Hepatocyte (in vitro differentiated cells): ENCODE data around the gene HAGH. TPM values are rescaled to one million over a fixed set of nuclear protein-coding genes. Genes with fewer than 3 reads are reported as not detected.

Experiments
- DNase-seq: peaks from one replicate; pipeline ENCODE4 v3.0.0-alpha.2; 2016; ENCODE audit warnings: low spot score
- H2AFZ ChIP-seq: fragments of 200-600 bp; sonication (generic); 2 replicates; pipeline ENCODE4 v1.6.0; 2016; ENCODE audit warnings: antibody characterized with exemption, mild to moderate bottlenecking
- H3K27ac ChIP-seq: fragments of 200-600 bp; sonication (generic); 2 replicates; pipeline ENCODE4 v1.5.1; 2016; ENCODE audit warnings: mild to moderate bottlenecking
- H3K27me3 ChIP-seq: fragments of 200-600 bp; sonication (generic); 2 replicates; pipeline ENCODE4 v1.6.1; 2016
- H3K36me3 ChIP-seq: fragments of 200-600 bp; sonication (generic); replicated peaks from 2 replicates; pipeline ENCODE4 v1.5.1; 2016; ENCODE audit warnings: low read depth; ENCODE audit not compliant: insufficient read depth
- H3K4me1 ChIP-seq: fragments of 200-600 bp; sonication (generic); 2 replicates; pipeline ENCODE4 v1.5.1; 2016; ENCODE audit warnings: mild to moderate bottlenecking, moderate library complexity; ENCODE audit not compliant: insufficient read depth
- H3K4me2 ChIP-seq: fragments of 200-600 bp; sonication (generic); 2 replicates; pipeline ENCODE4 v1.6.0; 2016
- H3K4me3 ChIP-seq: fragments of 200-600 bp; sonication (generic); 2 replicates; pipeline ENCODE4 v1.5.1; 2016; ENCODE audit warnings: mild to moderate bottlenecking
- H3K79me2 ChIP-seq: fragments of 200-600 bp; sonication (generic); 2 replicates; pipeline ENCODE4 v1.6.0; 2017; ENCODE audit warnings: mild to moderate bottlenecking
- H3K9me2 ChIP-seq: fragments of 200-600 bp; sonication (generic); replicated peaks from 2 replicates; pipeline ENCODE4 v1.6.0; 2017; ENCODE audit warnings: mild to moderate bottlenecking; ENCODE audit not compliant: insufficient read depth
- H3K9me3 ChIP-seq: fragments of 200-600 bp; sonication (generic); 2 replicates; pipeline ENCODE4 v1.5.1; 2016; ENCODE audit warnings: low read depth, mild to moderate bottlenecking
- H4K20me1 ChIP-seq: fragments of 200-600 bp; sonication (generic); 2 replicates; pipeline ENCODE4 v1.6.0; 2016; ENCODE audit warnings: mild to moderate bottlenecking; ENCODE audit not compliant: insufficient read depth, poor library complexity, severe bottlenecking
- CTCF ChIP-seq: fragments of 200-600 bp; sonication (generic); IDR thresholded peaks from 2 replicates; pipeline ENCODE4 v1.5.1; 2016; ENCODE audit warnings: antibody characterized with exemption, mild to moderate bottlenecking; ENCODE audit not compliant: poor library complexity
- EZH2 ChIP-seq: fragments of 200-600 bp; sonication (generic); IDR thresholded peaks from 2 replicates; pipeline ENCODE4 v1.6.1; 2016; ENCODE audit warnings: antibody characterized with exemption, mild to moderate bottlenecking, borderline replicate concordance
- EZH2phosphoT487 ChIP-seq: fragments of 200-600 bp; sonication (generic); IDR thresholded peaks from one replicate; pipeline ENCODE4 v1.6.1; 2018; ENCODE audit warnings: antibody characterized with exemption, mild to moderate bottlenecking, low read depth, moderate library complexity; ENCODE audit not compliant: unreplicated experiment, severe bottlenecking
- WGBS: methylation state at CpG from one replicate; pipeline ENCODE4 v1.1.6; 2016; ENCODE audit warnings: low lambda C conversion rate; ENCODE audit errors: missing lambda C conversion rate; 5-methylcytosine and 5-hydroxymethylcytosine counted together
- polyA plus RNA-seq: library from polyadenylated mRNA; unstranded; fragments of >200 nt; fragmentation: Nextera tagmentation; extraction: Ambion mirVana; gene quantifications from 2 replicates; pipeline ENCODE4 v1.2.1, GENCODE V29; 2016
- total RNA-seq: library from RNA; depleted of rRNA; stranded (reverse); fragments of >200 nt; gene quantifications from 2 replicates; pipeline ENCODE4 v1.2.3, GENCODE V29; 2014

Gene HAGH
- total and polyA plus RNA-seq, 2 experiments from 2014 or later: 55.6 to 113 TPM

GRCh38 chr16:1794908-1795666 lies 31.5 kb downstream of the HAGH start:
- TF ChIP-seq EZH2phosphoT487 (no peak), CTCF (no peak), EZH2 (no peak)
- H3K4me1 ChIP-seq: peaks cover 14% of the 10 kb centered on the region
- H3K4me3 ChIP-seq: no peak overlapping the region
- no peaks in the 10 kb centered on the region for H3K36me3 ChIP-seq
- peak overlapping the region; percentile 83 for H3K27ac ChIP-seq
- H3K27me3 ChIP-seq: no peaks in the 10 kb centered on the region
- H3K9me3 ChIP-seq: no peaks in the 10 kb centered on the region
- H2AFZ ChIP-seq: no peak overlapping the region
- 88% methylated on average over 26 of the region's 32 CpGs for WGBS
- no peaks in the 10 kb centered on the region for H4K20me1 ChIP-seq
- H3K79me2 ChIP-seq: no peaks in the 10 kb centered on the region
- DNase-seq: peak; percentile 3
- peak overlapping the region; percentile 30 for H3K4me2 ChIP-seq
- no peaks in the 10 kb centered on the region for H3K9me2 ChIP-seq

GRCh38 chr16:1794221-1794871 lies 32.3 kb downstream of the HAGH start:
- no peaks in the 10 kb centered on the region for H4K20me1 ChIP-seq
- peak overlapping the region; percentile 30 for H3K4me2 ChIP-seq
- H3K4me3 ChIP-seq: no peak overlapping the region
- peaks cover 14% of the 10 kb centered on the region for H3K4me1 ChIP-seq
- no peaks in the 10 kb centered on the region for H3K27me3 ChIP-seq
- peak overlapping the region; percentile 83 for H3K27ac ChIP-seq
- no peak overlapping the region for H2AFZ ChIP-seq
- H3K9me2 ChIP-seq: no peaks in the 10 kb centered on the region
- H3K79me2 ChIP-seq: no peaks in the 10 kb centered on the region
- H3K36me3 ChIP-seq: no peaks in the 10 kb centered on the region
- TF ChIP-seq EZH2phosphoT487 (no peak), EZH2 (no peak), CTCF (no peak)
- DNase-seq: peak; percentile 70
- H3K9me3 ChIP-seq: no peaks in the 10 kb centered on the region
- WGBS: 67% methylated on average over 18 of the region's 18 CpGs

- H3K27me3 ChIP-seq: no peaks in the 10 kb centered on the region
- peaks cover 14% of the 10 kb centered on the region for H3K4me1 ChIP-seq
- H4K20me1 ChIP-seq: no peaks in the 10 kb centered on the region
- H2AFZ ChIP-seq: no peak within 1 kb of the TSS
- no peaks in the 10 kb centered on the region for H3K9me3 ChIP-seq
- peak within 1 kb of the TSS; percentile 30 for H3K4me2 ChIP-seq
- H3K9me2 ChIP-seq: no peaks in the 10 kb centered on the region
- no peaks in the 10 kb centered on the region for H3K79me2 ChIP-seq
- H3K36me3 ChIP-seq: no peaks in the 10 kb centered on the region
- H3K4me3 ChIP-seq: no peak within 1 kb of the TSS
- WGBS: 66% methylated on average over 20 of the region's 28 CpGs
- no peak for TF ChIP-seq CTCF
- no peak for TF ChIP-seq EZH2
- TF ChIP-seq EZH2phosphoT487: no peak
- peak within 1 kb of the TSS; percentile 83 for H3K27ac ChIP-seq
- DNase-seq: peak; percentile 38
Measured at GRCh38 chr16:1793578-1794220, 32.9 kb downstream of the HAGH start, which contains the start of gene IGFALS. IGFALS (minus strand) TSS chr16:1793705; CDS start chr16:1793652, 53 bp downstream.
